OCI-LY3 (cell line): ENCODE results near the gene SLC6A6.

ENCODE experiments used
- H2AFZ ChIP-seq: fragments of 200-600, 300-600 bp; shearing (Covaris generic); 2 replicates; pipeline ENCODE4 v1.6.0; 2014; ENCODE audit warnings: antibody characterized with exemption, low read depth, low read length
- H3K27ac ChIP-seq: fragments of 200-600, 300-600 bp; sonication (generic); 2 replicates; pipeline ENCODE4 v1.5.1; 2014; ENCODE audit warnings: mild to moderate bottlenecking, low read length, moderate library complexity, mixed read lengths
- H3K27me3 ChIP-seq: fragments of 200-600, 300-600 bp; sonication (generic); 2 replicates; pipeline ENCODE4 v1.6.1; 2014; ENCODE audit warnings: low read depth, low read length, mixed read lengths
- H3K36me3 ChIP-seq: fragments of 200-600, 300-600 bp; sonication (generic); replicated peaks from 2 replicates; pipeline ENCODE3; 2014; ENCODE audit warnings: low read depth, low read length, mixed read lengths
- H3K4me1 ChIP-seq: fragments of 300-600, 200-600 bp; sonication (generic); 2 replicates; pipeline ENCODE4 v1.6.1; 2014; ENCODE audit warnings: low read length, mixed read lengths
- H3K4me2 ChIP-seq: fragments of 200-600, 300-600 bp; sonication (generic); 2 replicates; pipeline ENCODE4 v1.6.1; 2014; ENCODE audit warnings: low read length, mixed read lengths
- H3K4me3 ChIP-seq: fragments of 300-600, 200-600 bp; sonication (generic); 2 replicates; pipeline ENCODE4 v1.5.1; 2014; ENCODE audit warnings: antibody characterized with exemption, mild to moderate bottlenecking, low read length, moderate library complexity
- H3K79me2 ChIP-seq: fragments of 300-600, 200-600 bp; shearing (Covaris generic); 2 replicates; pipeline ENCODE4 v1.6.1; 2014; ENCODE audit warnings: mild to moderate bottlenecking, low read length, mixed read lengths
- H3K9ac ChIP-seq: fragments of 300-600, 200-600 bp; shearing (Covaris generic); 2 replicates; pipeline ENCODE4 v1.6.0; 2014; ENCODE audit warnings: mild to moderate bottlenecking, low read length, moderate library complexity
- H3K9me3 ChIP-seq: fragments of 200-600, 300-600 bp; shearing (Covaris generic); 2 replicates; pipeline ENCODE4 v1.6.1; 2014; ENCODE audit warnings: low read length, mixed read lengths; ENCODE audit not compliant: insufficient read depth
- H4K20me1 ChIP-seq: fragments of 200-600, 300-600 bp; sonication (generic); 2 replicates; pipeline ENCODE4 v1.6.1; 2016; ENCODE audit warnings: low read length, mixed read lengths; ENCODE audit not compliant: insufficient read depth
- EZH2phosphoT487 ChIP-seq: fragments of 200-600 bp; shearing (Covaris generic); IDR thresholded peaks from 2 replicates; pipeline ENCODE4 v1.6.1; 2018; ENCODE audit warnings: antibody characterized with exemption, mixed run types, low read depth
- TF ChIP-seq, protein P1 (sequence below): fragments of 200-600, 300-600 bp; sonication (generic); IDR thresholded peaks from 2 replicates; pipeline ENCODE4 v1.5.1; 2014; ENCODE audit warnings: antibody characterized with exemption, low read length, low read depth

The SLC6A6 gene

DNA sequence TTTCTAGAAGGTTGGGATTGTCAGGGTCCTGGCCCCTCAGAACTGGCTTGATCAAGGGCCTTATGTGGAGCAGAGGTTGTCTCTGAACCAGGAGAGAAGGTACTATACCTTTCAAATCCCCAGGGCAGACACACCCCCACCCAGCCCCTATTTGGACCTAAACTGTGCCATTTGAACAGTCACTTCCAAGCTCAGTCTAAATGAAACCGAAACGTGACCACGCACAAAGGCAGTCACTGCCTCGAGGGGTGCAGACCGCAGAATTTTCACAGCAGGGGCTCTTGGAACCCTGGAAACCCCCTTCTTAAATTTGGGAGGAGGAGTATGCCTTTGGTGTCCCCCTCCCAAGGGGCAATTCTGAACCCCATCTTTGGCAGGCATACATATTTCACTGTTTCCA, 84.1 kb downstream of the SLC6A6 start:
- Histone ChIP-seq H3K36me3 (peaks cover 59% of the 10 kb centered on the region), H3K27ac (no peak overlapping the region), H3K9me3 (no peaks in the 10 kb centered on the region), H3K27me3 (no peaks in the 10 kb centered on the region), H3K4me1 (no peaks in the 10 kb centered on the region), H2AFZ (no peak overlapping the region), H3K4me2 (no peak overlapping the region), H3K9ac (no peak overlapping the region), H4K20me1 (no peaks in the 10 kb centered on the region), H3K4me3 (no peak overlapping the region), H3K79me2 (no peaks in the 10 kb centered on the region)
- no peak for TF ChIP-seq EZH2phosphoT487
- TF ChIP-seq, protein P1, sequence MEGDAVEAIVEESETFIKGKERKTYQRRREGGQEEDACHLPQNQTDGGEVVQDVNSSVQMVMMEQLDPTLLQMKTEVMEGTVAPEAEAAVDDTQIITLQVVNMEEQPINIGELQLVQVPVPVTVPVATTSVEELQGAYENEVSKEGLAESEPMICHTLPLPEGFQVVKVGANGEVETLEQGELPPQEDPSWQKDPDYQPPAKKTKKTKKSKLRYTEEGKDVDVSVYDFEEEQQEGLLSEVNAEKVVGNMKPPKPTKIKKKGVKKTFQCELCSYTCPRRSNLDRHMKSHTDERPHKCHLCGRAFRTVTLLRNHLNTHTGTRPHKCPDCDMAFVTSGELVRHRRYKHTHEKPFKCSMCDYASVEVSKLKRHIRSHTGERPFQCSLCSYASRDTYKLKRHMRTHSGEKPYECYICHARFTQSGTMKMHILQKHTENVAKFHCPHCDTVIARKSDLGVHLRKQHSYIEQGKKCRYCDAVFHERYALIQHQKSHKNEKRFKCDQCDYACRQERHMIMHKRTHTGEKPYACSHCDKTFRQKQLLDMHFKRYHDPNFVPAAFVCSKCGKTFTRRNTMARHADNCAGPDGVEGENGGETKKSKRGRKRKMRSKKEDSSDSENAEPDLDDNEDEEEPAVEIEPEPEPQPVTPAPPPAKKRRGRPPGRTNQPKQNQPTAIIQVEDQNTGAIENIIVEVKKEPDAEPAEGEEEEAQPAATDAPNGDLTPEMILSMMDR, result no peak

DNA sequence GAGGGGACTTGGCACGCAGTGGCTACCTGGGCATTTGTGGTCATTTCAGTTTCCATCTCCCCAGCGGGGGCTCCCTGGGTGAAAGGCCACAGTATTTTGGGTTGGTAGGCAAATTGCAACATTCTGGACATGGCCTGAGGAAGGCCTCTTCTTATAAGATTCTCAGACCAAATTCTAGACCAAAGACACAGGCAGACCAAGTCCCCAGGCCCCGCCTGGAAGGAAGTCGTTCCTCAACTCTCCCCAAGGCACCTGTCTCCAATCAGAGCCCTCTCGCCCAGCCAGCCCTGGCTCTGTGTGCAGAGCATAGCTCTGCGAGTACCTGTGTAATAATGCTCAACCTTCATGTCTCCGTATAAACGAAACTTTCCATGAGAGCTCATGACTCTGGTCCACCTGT, 84.7 kb downstream of the SLC6A6 start:
- Histone ChIP-seq H3K4me1 (no peaks in the 10 kb centered on the region), H3K27ac (no peak overlapping the region), H3K36me3 (peaks cover 54% of the 10 kb centered on the region), H4K20me1 (no peaks in the 10 kb centered on the region), H2AFZ (no peak overlapping the region), H3K27me3 (no peaks in the 10 kb centered on the region), H3K79me2 (no peaks in the 10 kb centered on the region), H3K4me2 (no peak overlapping the region), H3K9ac (no peak overlapping the region), H3K9me3 (no peaks in the 10 kb centered on the region), H3K4me3 (no peak overlapping the region)
- TF ChIP-seq, protein P1, result no peak
- TF ChIP-seq EZH2phosphoT487, result no peak

DNA sequence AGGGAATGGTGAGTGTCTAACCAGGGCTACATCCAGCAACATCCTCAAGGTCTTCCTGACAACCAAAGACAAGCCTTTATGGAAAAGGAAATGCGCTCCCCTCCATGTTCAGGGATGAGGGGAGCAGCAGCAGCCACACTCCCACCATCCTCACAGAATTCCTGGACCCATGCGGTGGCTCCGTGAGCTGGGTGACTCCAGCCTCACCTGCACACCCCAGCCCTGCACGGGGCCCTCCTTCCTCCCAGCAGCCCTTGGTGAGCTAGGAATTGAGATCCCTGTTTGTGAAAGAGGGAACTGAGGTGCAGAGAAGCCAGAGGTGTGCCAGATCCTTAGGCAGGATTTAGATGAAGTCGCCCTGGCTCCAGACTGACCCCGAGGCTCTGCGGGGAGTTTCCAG, 85.4 kb downstream of the SLC6A6 start:
- no peaks in the 10 kb centered on the region for H3K79me2 ChIP-seq
- H2AFZ ChIP-seq, result no peak overlapping the region
- TF ChIP-seq, protein P1, result no peak
- TF ChIP-seq EZH2phosphoT487, result no peak
- no peak overlapping the region for H3K27ac ChIP-seq
- H3K9me3 ChIP-seq, result no peaks in the 10 kb centered on the region
- no peaks in the 10 kb centered on the region for H4K20me1 ChIP-seq
- no peak overlapping the region for H3K9ac ChIP-seq
- H3K4me2 ChIP-seq, result no peak overlapping the region
- H3K27me3 ChIP-seq, result no peaks in the 10 kb centered on the region
- peaks cover 46% of the 10 kb centered on the region for H3K36me3 ChIP-seq
- no peaks in the 10 kb centered on the region for H3K4me1 ChIP-seq
- no peak overlapping the region for H3K4me3 ChIP-seq

DNA sequence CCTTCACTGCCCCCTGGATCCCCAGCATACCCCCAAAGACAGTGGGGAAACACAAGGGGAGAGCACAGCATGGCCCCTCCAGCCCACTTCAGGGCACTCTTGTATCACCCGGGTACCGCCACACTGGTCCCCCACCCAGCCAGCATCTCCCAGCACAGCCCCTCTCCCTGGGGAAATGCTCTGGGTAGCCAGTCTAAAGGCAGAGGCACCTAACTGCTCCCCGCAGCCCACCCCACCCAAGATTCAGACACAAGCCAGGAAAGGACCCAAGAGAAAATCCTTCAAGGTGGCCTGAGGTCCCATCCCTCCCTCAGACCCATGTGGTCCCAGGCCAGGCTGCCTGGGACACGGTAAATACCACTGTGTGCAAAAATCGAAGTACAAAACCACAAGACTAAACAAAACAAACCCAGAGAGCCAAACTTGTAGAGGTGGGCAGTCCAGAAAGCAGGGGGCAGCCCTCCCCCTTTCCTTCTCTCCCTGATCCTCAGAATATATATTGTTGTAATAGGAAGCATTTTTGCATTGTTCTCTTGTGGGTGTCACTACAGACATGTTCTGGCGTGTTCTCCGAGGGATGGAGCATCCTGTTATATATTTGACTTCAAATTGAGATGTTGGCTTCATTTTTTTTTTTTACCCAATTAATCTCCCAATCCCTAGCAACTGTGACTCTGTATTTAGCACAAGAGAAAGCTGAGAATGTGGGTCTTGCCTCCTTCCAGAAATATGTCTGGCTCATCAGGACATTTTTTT, 86.1 kb downstream of the SLC6A6 start:
- Histone ChIP-seq H3K9ac (no peak overlapping the region), H3K4me1 (no peaks in the 10 kb centered on the region), H3K27me3 (no peaks in the 10 kb centered on the region), H3K36me3 (peaks cover 41% of the 10 kb centered on the region), H3K9me3 (no peaks in the 10 kb centered on the region), H3K79me2 (no peaks in the 10 kb centered on the region), H3K4me3 (no peak overlapping the region), H4K20me1 (no peaks in the 10 kb centered on the region), H2AFZ (no peak overlapping the region), H3K4me2 (no peak overlapping the region), H3K27ac (no peak overlapping the region)
- no peak for TF ChIP-seq EZH2phosphoT487
- TF ChIP-seq, protein P1, result no peak
